K562 (cell line): ENCODE data around the gene YPEL2.

Source experiments
- CREM ChIP-seq: IDR thresholded peaks from 2 replicates; pipeline ENCODE4 v1.6.1; 2014; ENCODE audit warnings: antibody characterized with exemption, low read depth
- GMEB1 ChIP-seq: fragments of 250-450 bp; sonication (Bioruptor Pico); IDR thresholded peaks from 2 replicates; pipeline ENCODE4 v1.4.0; 2020; ENCODE audit warnings: mild to moderate bottlenecking
- LCOR ChIP-seq: sonication (generic); formaldehyde crosslinking; IDR thresholded peaks from 2 replicates; pipeline ENCODE4 v1.8.0; 2022; ENCODE audit warnings: mild to moderate bottlenecking, missing genetic modification reagents
- POLR2A ChIP-seq: fragments of 450-650 bp; conservative IDR thresholded peaks from 2 replicates; pipeline ENCODE4 v1.6.1; 2016

GRCh38 chr17:59331129-59331928 lies at the start of gene YPEL2:
- no peak for TF ChIP-seq GMEB1 (CRISPR knock-in tag)
- TF ChIP-seq LCOR (CRISPR knock-in tag) = no peak
- no peak for TF ChIP-seq POLR2A
- no peak for TF ChIP-seq CREM
